Left cardiac atrium (tissue), 4 donors: ENCODE data around the gene HIPK2. TPM values are rescaled to one million over a fixed set of nuclear protein-coding genes. Genes with fewer than 3 reads are reported as not detected.
A peak's percentile ranks its signal among the peaks of the same experiment; 100 is the strongest.

ENCODE experiments used
- ATAC-seq, 2 donors: fragments of 200-7000 bp; cut with Tn5 transposase; one replicate each; pipeline ENCODE4 v1.9.1; 2020; ENCODE audit warnings: mild to moderate bottlenecking in 2 of 2, moderate library complexity in 2 of 2
- DNase-seq: peaks from one replicate; pipeline ENCODE4 v3.0.0-alpha.2; 2020
- intact Hi-C, 2 donors: fragments of 100-400 bp; cut with DNase I; formaldehyde crosslinking; loops; one replicate each; pipeline versions ENCODE4 v1.14.1 to v1.15.1; 2022 to 2023
- total RNA-seq, 2 donors: library from RNA; stranded (reverse); fragmentation: NEBNext Ultra II Directional; extraction: Animal tissue kit (Norgen Biotek cat#: 25700); gene quantifications; one replicate each; pipeline ENCODE4 v1.2.1, GENCODE V29; 2021
- donor health status: DM: no; HTN: yes; CAD: no.
- donor health status: DM: no; HTN: yes; CAD: no; lungs with severe emphysema.
- donor health status: DM: yes; HTN: yes; CAD: no.
- donor health status: Dilated cardiomyopathy.

Gene HIPK2
- total RNA-seq, 2 donors from 2014 or later, result 123 to 139 TPM

GRCh38 chr7:139725858-139726484, 51.8 kb downstream of the HIPK2 start:
- intact Hi-C loops, result loop anchor here in 1 of 2 donors (10.0 kb wide), 1 partner anchor 49 kb away; the partner anchor contains the start of gene HIPK2

GRCh38 chr7:139725077-139725476, 52.7 kb downstream of the HIPK2 start:
- ATAC-seq, result peak in 1 of 2 donors; percentile 29
- intact Hi-C loops, result loop anchor here in 1 of 2 donors (10.0 kb wide), 1 partner anchor 50 kb away; the partner anchor contains the start of gene HIPK2
- DNase-seq, result no peak

More at GRCh38 chr7:139725858-139726484, 51.8 kb downstream of the HIPK2 start:
- ATAC-seq (no peak), DNase-seq (no peak)

GRCh38 chr7:139722604-139723003, 55.2 kb downstream of the HIPK2 start:
- no peak for ATAC-seq
- intact Hi-C loops, result loop anchor here in 1 of 2 donors (10.0 kb wide), 1 partner anchor 52 kb away; the partner anchor contains the start of gene HIPK2
- DNase-seq, result no peak

- intact Hi-C loops, result loop anchor here in 1 of 2 donors (10.0 kb wide), 1 partner anchor 53 kb away; the partner anchor contains the start of gene HIPK2
- no peak for ATAC-seq
- no peak for DNase-seq
Measured at GRCh38 chr7:139721821-139722220, 56.0 kb downstream of the HIPK2 start.

GRCh38 chr7:139721417-139721816, 56.4 kb downstream of the HIPK2 start:
- ATAC-seq, result no peak
- intact Hi-C loops, result loop anchor here in 1 of 2 donors (10.0 kb wide), 1 partner anchor 53 kb away; the partner anchor contains the start of gene HIPK2
- DNase-seq, result no peak

- intact Hi-C loops, result loop anchor here in 1 of 2 donors (10.0 kb wide), 1 partner anchor 54 kb away; the partner anchor contains the start of gene HIPK2
- DNase-seq (no peak), ATAC-seq (peak; percentile 72 to 76)
Measured at GRCh38 chr7:139720705-139721231, 57.0 kb downstream of the HIPK2 start.

- ATAC-seq (no peak), DNase-seq (no peak)
- intact Hi-C loops, result loop anchor here in 1 of 2 donors (10.0 kb wide), 1 partner anchor 55 kb away; the partner anchor contains the start of gene HIPK2
Measured at GRCh38 chr7:139720186-139720585, 57.6 kb downstream of the HIPK2 start.

- intact Hi-C loops, result no loop called here
- ATAC-seq, result peak in 1 of 2 donors; percentile 22
- DNase-seq, result no peak
Measured at GRCh38 chr7:139718859-139719258, 58.9 kb downstream of the HIPK2 start.

GRCh38 chr7:139718141-139718540, 59.7 kb downstream of the HIPK2 start:
- no peak for ATAC-seq
- no peak for DNase-seq
- intact Hi-C loops, result no loop called here

GRCh38 chr7:139716156-139716942, 61.4 kb downstream of the HIPK2 start:
- no peak for ATAC-seq
- intact Hi-C loops, result no loop called here
- DNase-seq, result no peak

GRCh38 chr7:139715194-139715815, 62.5 kb downstream of the HIPK2 start:
- DNase-seq (no peak), ATAC-seq (no peak)
- intact Hi-C loops, result no loop called here

- DNase-seq, result peak; percentile 55
- intact Hi-C loops, result no loop called here
Measured at GRCh38 chr7:139714163-139714901, 63.5 kb downstream of the HIPK2 start.

GRCh38 chr7:139713526-139714162, 64.2 kb downstream of the HIPK2 start:
- intact Hi-C loops, result no loop called here
- ATAC-seq (no peak), DNase-seq (no peak)

More at GRCh38 chr7:139714163-139714901, 63.5 kb downstream of the HIPK2 start:
- peak; percentile 54 to 80 for ATAC-seq

GRCh38 chr7:139713061-139713460, 64.7 kb downstream of the HIPK2 start:
- intact Hi-C loops, result no loop called here
- DNase-seq, result no peak
- ATAC-seq, result no peak

GRCh38 chr7:139711991-139712743, 65.6 kb downstream of the HIPK2 start:
- DNase-seq (no peak), ATAC-seq (no peak)
- intact Hi-C loops, result no loop called here

- ATAC-seq (no peak), DNase-seq (no peak)
- intact Hi-C loops, result no loop called here
Measured at GRCh38 chr7:139710036-139710435, 67.8 kb downstream of the HIPK2 start.

- DNase-seq (no peak), ATAC-seq (peak; percentile 28 to 52)
- intact Hi-C loops, result loop anchor here in 1 of 2 donors (10.0 kb wide), 1 partner anchor 65 kb away; the partner anchor contains the start of gene HIPK2
Measured at GRCh38 chr7:139709485-139709884, 68.3 kb downstream of the HIPK2 start.
